ENCODE measurements around the gene SYNE2. TPM values are rescaled to one million over a fixed set of nuclear protein-coding genes. Genes with fewer than 3 reads are reported as not detected.

Gene SYNE2
- total RNA-seq, 1 experiment from 2014 or later = 48.5 TPM

GRCh38 chr14:64012720-64013119 is 159.9 kb downstream of the SYNE2 start:
- Histone ChIP-seq H3K4me3 (ENCODE audit: low read depth, low read length) (no peak overlapping the region), H3K4me1 (0 out of 2 replicates have a peak, but pooled peaks cover 4% of the 10 kb centered on the region), H3K9me3 (0 out of 2 replicates have a peak, but pooled peaks cover 3% of the 10 kb centered on the region), H3K27me3 (replicated peaks; ENCODE audit: control insufficient read depth, insufficient read depth, low read length) (no peaks in the 10 kb centered on the region), H3K36me3 (ENCODE audit: control insufficient read depth, insufficient read depth, low read length) (no peaks in the 10 kb centered on the region)
- H3K9me3 Mint-ChIP-seq (ENCODE audit: unreplicated experiment) = no peaks in the 10 kb centered on the region
- ChIA-PET POLR2A (no interaction called here), CTCF (no interaction called here)
- TF ChIP-seq CTCF (IDR thresholded peaks at IDR 0.05; ENCODE audit: insufficient read depth in 1 of 2, low read depth in 1 of 2, low read length in 1 of 2, severe bottlenecking in 1 of 2, unreplicated experiment in 1 of 2) = no peak
- no peak overlapping the region for H3K27ac Mint-ChIP-seq (ENCODE audit: unreplicated experiment)
- intact Hi-C loops (cut with micrococcal nuclease; ENCODE audit: unreplicated experiment) = no loop called here
- H3K27me3 Mint-ChIP-seq (ENCODE audit: insufficient read depth, unreplicated experiment) = no peaks in the 10 kb centered on the region
- H3K36me3 Mint-ChIP-seq (ENCODE audit: insufficient read depth, unreplicated experiment) = peaks cover 6% of the 10 kb centered on the region
- BruUV-seq (replicated peaks) = no TSS peak
- H3K4me1 Mint-ChIP-seq (ENCODE audit: low read depth, unreplicated experiment) = no peaks in the 10 kb centered on the region
- no peak for DNase-seq
- no peak overlapping the region for H3K4me3 Mint-ChIP-seq (ENCODE audit: unreplicated experiment)

- TF ChIP-seq CTCF (IDR thresholded peaks at IDR 0.05; ENCODE audit: insufficient read depth in 1 of 2, low read depth in 1 of 2, low read length in 1 of 2, severe bottlenecking in 1 of 2, unreplicated experiment in 1 of 2) = no peak
- H3K4me3 ChIP-seq (ENCODE audit: low read depth, low read length) = no peak overlapping the region
- Mint-ChIP-seq H3K4me1 (ENCODE audit: low read depth, unreplicated experiment) (peaks cover 6% of the 10 kb centered on the region), H3K36me3 (ENCODE audit: insufficient read depth, unreplicated experiment) (peaks cover 14% of the 10 kb centered on the region), H3K27ac (ENCODE audit: unreplicated experiment) (no peak overlapping the region), H3K9me3 (ENCODE audit: unreplicated experiment) (no peaks in the 10 kb centered on the region), H3K27me3 (ENCODE audit: insufficient read depth, unreplicated experiment) (no peaks in the 10 kb centered on the region), H3K4me3 (ENCODE audit: unreplicated experiment) (no peak overlapping the region)
- no TSS peak for BruUV-seq (replicated peaks)
- ChIA-PET CTCF (no interaction called here), POLR2A (no interaction called here)
- H3K36me3 ChIP-seq (ENCODE audit: control insufficient read depth, insufficient read depth, low read length) = no peaks in the 10 kb centered on the region
- intact Hi-C loops (cut with micrococcal nuclease; ENCODE audit: unreplicated experiment) = no loop called here
- no peak for DNase-seq
- no peaks in the 10 kb centered on the region for H3K27me3 ChIP-seq (replicated peaks; ENCODE audit: control insufficient read depth, insufficient read depth, low read length)
- H3K9me3 ChIP-seq = no peaks in the 10 kb centered on the region
- H3K4me1 ChIP-seq = peaks cover 7% of the 10 kb centered on the region
Observed at GRCh38 chr14:64025479-64025878, 172.7 kb downstream of the SYNE2 start.

DNA sequence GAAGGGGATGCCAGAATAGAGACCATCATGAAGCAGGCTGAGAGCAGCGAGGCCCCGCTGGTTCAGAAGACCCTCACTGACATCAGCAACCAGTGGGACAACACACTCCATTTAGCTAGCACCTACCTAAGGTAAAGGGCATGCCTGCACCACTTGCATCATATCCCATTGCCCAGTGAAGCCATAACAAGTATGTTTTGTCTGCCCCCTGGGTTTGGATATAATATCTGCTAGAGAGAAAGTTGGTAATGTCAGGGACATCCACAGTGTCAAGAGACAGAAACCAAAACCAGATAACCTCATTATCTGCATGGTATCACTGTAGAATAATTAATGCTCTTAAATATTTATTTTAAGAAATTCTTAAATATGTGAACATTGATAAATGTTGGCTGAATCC is 173.8 kb downstream of the SYNE2 start:
- no peak for DNase-seq
- ChIA-PET POLR2A (no interaction called here), CTCF (no interaction called here)
- Mint-ChIP-seq H3K27me3 (ENCODE audit: insufficient read depth, unreplicated experiment) (no peaks in the 10 kb centered on the region), H3K4me1 (ENCODE audit: low read depth, unreplicated experiment) (peaks cover 6% of the 10 kb centered on the region), H3K36me3 (ENCODE audit: insufficient read depth, unreplicated experiment) (peaks cover 14% of the 10 kb centered on the region), H3K4me3 (ENCODE audit: unreplicated experiment) (no peak overlapping the region), H3K27ac (ENCODE audit: unreplicated experiment) (no peak overlapping the region), H3K9me3 (ENCODE audit: unreplicated experiment) (no peaks in the 10 kb centered on the region)
- H3K4me3 ChIP-seq (ENCODE audit: low read depth, low read length) = no peak overlapping the region
- no peaks in the 10 kb centered on the region for H3K27me3 ChIP-seq (replicated peaks; ENCODE audit: control insufficient read depth, insufficient read depth, low read length)
- BruUV-seq (replicated peaks) = no TSS peak
- no peak for TF ChIP-seq CTCF (IDR thresholded peaks at IDR 0.05; ENCODE audit: insufficient read depth in 1 of 2, low read depth in 1 of 2, low read length in 1 of 2, severe bottlenecking in 1 of 2, unreplicated experiment in 1 of 2)
- H3K9me3 ChIP-seq = no peaks in the 10 kb centered on the region
- intact Hi-C loops (cut with micrococcal nuclease; ENCODE audit: unreplicated experiment) = no loop called here
- H3K36me3 ChIP-seq (ENCODE audit: control insufficient read depth, insufficient read depth, low read length) = no peaks in the 10 kb centered on the region
- peaks cover 7% of the 10 kb centered on the region for H3K4me1 ChIP-seq

All from Caco-2 (cell line).